HG03039 (cell line): ENCODE measurements around the gene RAB11FIP5.
"Not testable (repeated sequence)": the region's sequence is repeated elsewhere in the genome, so short reads cannot be mapped to it uniquely, and the experiment has no call there.

ENCODE experiments used
- ATAC-seq: cut with Tn5 transposase; IDR thresholded peaks from one replicate; pipeline ENCODE4 v1.9.1; 2021; ENCODE audit warnings: mild to moderate bottlenecking, moderate library complexity; ENCODE audit not compliant: unreplicated experiment

The RAB11FIP5 gene

GRCh38 chr2:73071360-73072128, 41.2 kb downstream of the RAB11FIP5 start, which contains the start of gene SFXN5:
TSS of gene SFXN5 (minus strand) at chr2:73071712. CDS start at chr2:73071705, 7 bp downstream.
- peak; percentile 92 for ATAC-seq

GRCh38 chr2:73070643-73071359, 41.9 kb downstream of the RAB11FIP5 start:
- ATAC-seq: peak; percentile 18

- ATAC-seq: no peak
These were observed 42.7 kb downstream of the RAB11FIP5 start for GRCh38 chr2:73069855-73070642.

GRCh38 chr2:73069041-73069854, 43.5 kb downstream of the RAB11FIP5 start:
- no peak for ATAC-seq

- ATAC-seq: no peak
These were observed 44.6 kb downstream of the RAB11FIP5 start for GRCh38 chr2:73068147-73068546.

GRCh38 chr2:73067043-73067442, 45.7 kb downstream of the RAB11FIP5 start:
- ATAC-seq: no peak

- not testable (repeated sequence) for ATAC-seq
These were observed 47.7 kb downstream of the RAB11FIP5 start for GRCh38 chr2:73065070-73065469.

GRCh38 chr2:73063909-73064875, 48.6 kb downstream of the RAB11FIP5 start:
- no peak for ATAC-seq

- ATAC-seq: no peak
These were observed 49.3 kb downstream of the RAB11FIP5 start for GRCh38 chr2:73063472-73063871.

GRCh38 chr2:73059106-73059505, 53.6 kb downstream of the RAB11FIP5 start:
- ATAC-seq: no peak

- no peak for ATAC-seq
These were observed 57.8 kb downstream of the RAB11FIP5 start for GRCh38 chr2:73054980-73055379.

GRCh38 chr2:73053316-73054114, 59.2 kb downstream of the RAB11FIP5 start:
- no peak for ATAC-seq

- no peak for ATAC-seq
These were observed 62.6 kb downstream of the RAB11FIP5 start for GRCh38 chr2:73050121-73050545.

- no peak for ATAC-seq
These were observed 68.6 kb downstream of the RAB11FIP5 start for GRCh38 chr2:73043929-73044832.

- no peak for ATAC-seq
These were observed 69.5 kb downstream of the RAB11FIP5 start for GRCh38 chr2:73043276-73043675.

GRCh38 chr2:73037947-73038585, 74.7 kb downstream of the RAB11FIP5 start:
- no peak for ATAC-seq

GRCh38 chr2:73036766-73037165, 76.0 kb downstream of the RAB11FIP5 start:
- no peak for ATAC-seq
